ENCODE results near the gene KCNG4.

GRCh38 chr16:84182104-84182503 lies 57.7 kb downstream of the KCNG4 start:
- TF ChIP-seq, protein P1, sequence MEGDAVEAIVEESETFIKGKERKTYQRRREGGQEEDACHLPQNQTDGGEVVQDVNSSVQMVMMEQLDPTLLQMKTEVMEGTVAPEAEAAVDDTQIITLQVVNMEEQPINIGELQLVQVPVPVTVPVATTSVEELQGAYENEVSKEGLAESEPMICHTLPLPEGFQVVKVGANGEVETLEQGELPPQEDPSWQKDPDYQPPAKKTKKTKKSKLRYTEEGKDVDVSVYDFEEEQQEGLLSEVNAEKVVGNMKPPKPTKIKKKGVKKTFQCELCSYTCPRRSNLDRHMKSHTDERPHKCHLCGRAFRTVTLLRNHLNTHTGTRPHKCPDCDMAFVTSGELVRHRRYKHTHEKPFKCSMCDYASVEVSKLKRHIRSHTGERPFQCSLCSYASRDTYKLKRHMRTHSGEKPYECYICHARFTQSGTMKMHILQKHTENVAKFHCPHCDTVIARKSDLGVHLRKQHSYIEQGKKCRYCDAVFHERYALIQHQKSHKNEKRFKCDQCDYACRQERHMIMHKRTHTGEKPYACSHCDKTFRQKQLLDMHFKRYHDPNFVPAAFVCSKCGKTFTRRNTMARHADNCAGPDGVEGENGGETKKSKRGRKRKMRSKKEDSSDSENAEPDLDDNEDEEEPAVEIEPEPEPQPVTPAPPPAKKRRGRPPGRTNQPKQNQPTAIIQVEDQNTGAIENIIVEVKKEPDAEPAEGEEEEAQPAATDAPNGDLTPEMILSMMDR (conservative IDR thresholded peaks at IDR 0.05; ENCODE audit: low read depth, low read length): no peak
- no peak for TF ChIP-seq EZH2 (IDR thresholded peaks at IDR 0.05; ENCODE audit: borderline replicate concordance, low read depth, low read length, poor library complexity, severe bottlenecking)
